KMS-11 (cell line): ENCODE data around the gene KAZALD1.
A peak's percentile ranks its signal among the peaks of the same experiment; 100 is the strongest.

Experiments
- H2AFZ ChIP-seq: fragments of 200-600 bp; sonication (generic); 2 replicates; pipeline ENCODE4 v1.6.1; 2016; ENCODE audit warnings: antibody characterized with exemption, mixed run types, low read depth
- H3K27ac ChIP-seq: fragments of 200-600 bp; sonication (generic); 2 replicates; pipeline ENCODE4 v1.6.1; 2016; ENCODE audit warnings: mild to moderate bottlenecking, mixed run types
- H3K27me3 ChIP-seq: fragments of 200-600 bp; sonication (generic); 2 replicates; pipeline ENCODE4 v1.6.1; 2017; ENCODE audit warnings: mild to moderate bottlenecking, low read depth, mixed run types, moderate library complexity; ENCODE audit not compliant: insufficient read depth
- H3K36me3 ChIP-seq: fragments of 200-600 bp; sonication (generic); 2 replicates; pipeline ENCODE4 v1.6.1; 2017; ENCODE audit warnings: mild to moderate bottlenecking, mixed run types; ENCODE audit not compliant: insufficient read depth
- H3K4me1 ChIP-seq: fragments of 200-600 bp; sonication (generic); 2 replicates; pipeline ENCODE4 v1.6.1; 2016; ENCODE audit warnings: mild to moderate bottlenecking, low read depth, mixed run types; ENCODE audit not compliant: poor library complexity, severe bottlenecking
- H3K4me2 ChIP-seq: fragments of 200-600 bp; sonication (generic); 2 replicates; pipeline ENCODE4 v1.7.0; 2016; ENCODE audit warnings: mild to moderate bottlenecking, mixed run types
- H3K4me3 ChIP-seq: fragments of 200-600 bp; sonication (generic); IDR thresholded peaks from 2 replicates; pipeline ENCODE4 v1.6.1; 2017; ENCODE audit warnings: low read depth, low read length, mixed read lengths; ENCODE audit not compliant: insufficient read depth
- H3K79me2 ChIP-seq: fragments of 200-600 bp; sonication (generic); 2 replicates; pipeline ENCODE4 v1.6.1; 2016; ENCODE audit warnings: low read depth, mixed run types; ENCODE audit not compliant: insufficient read depth
- H3K9ac ChIP-seq: fragments of 200-600 bp; sonication (generic); 2 replicates; pipeline ENCODE4 v1.6.1; 2016; ENCODE audit warnings: mild to moderate bottlenecking, mixed run types
- H4K20me1 ChIP-seq: fragments of 200-600 bp; sonication (generic); 2 replicates; pipeline ENCODE4 v1.6.1; 2016; ENCODE audit warnings: mild to moderate bottlenecking, mixed run types; ENCODE audit not compliant: insufficient read depth
- TF ChIP-seq, protein P1 (sequence below): fragments of 200-600 bp; sonication (generic); conservative IDR thresholded peaks from 2 replicates; pipeline ENCODE4 v1.6.1; 2017; ENCODE audit warnings: low read depth, mild to moderate bottlenecking, antibody characterized with exemption, low read length, moderate library complexity, mixed read lengths

The KAZALD1 gene

DNA sequence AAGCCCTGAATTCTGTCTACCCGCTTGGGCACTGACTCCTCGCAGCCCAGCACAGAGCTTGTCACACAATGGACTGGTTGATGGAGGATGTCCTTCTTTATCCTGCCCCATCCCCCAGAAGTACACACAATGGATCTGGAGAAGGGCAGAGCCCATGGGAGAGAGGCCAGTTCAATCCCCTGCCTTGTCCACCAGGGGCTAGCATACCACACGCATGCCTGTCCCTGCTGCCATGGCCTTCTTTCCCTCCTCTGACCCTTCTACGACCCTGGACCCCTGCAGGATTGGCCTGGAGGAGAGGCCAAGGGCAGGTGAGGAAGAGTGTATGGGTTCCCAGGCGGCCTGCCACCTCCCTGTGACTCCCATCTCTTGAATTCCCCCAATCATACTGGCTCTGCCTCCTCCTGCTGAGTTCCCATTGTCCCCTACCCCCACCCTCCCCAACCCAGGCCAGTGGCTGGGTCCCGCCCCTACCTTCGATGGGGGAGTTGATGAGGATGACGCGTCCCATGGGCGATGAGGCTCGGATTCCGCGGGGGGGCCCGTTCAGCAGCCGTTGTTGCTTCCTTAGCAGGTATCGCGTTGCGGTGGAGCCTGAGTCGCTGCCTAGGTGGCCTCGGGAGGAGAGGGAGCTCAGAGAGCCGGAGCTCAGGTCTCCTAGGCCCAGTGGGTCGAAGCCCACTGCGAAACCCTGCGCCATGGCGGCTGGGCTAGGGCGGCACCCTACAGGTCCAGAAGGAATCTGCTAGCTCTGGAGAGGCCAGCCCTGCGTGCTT is 32.1 kb upstream of the KAZALD1 start:
- no peak overlapping the region for H3K9ac ChIP-seq
- no peaks in the 10 kb centered on the region for H3K4me1 ChIP-seq
- H3K27me3 ChIP-seq: peaks cover 20% of the 10 kb centered on the region; the same call in 1 of the 2 replicates

DNA sequence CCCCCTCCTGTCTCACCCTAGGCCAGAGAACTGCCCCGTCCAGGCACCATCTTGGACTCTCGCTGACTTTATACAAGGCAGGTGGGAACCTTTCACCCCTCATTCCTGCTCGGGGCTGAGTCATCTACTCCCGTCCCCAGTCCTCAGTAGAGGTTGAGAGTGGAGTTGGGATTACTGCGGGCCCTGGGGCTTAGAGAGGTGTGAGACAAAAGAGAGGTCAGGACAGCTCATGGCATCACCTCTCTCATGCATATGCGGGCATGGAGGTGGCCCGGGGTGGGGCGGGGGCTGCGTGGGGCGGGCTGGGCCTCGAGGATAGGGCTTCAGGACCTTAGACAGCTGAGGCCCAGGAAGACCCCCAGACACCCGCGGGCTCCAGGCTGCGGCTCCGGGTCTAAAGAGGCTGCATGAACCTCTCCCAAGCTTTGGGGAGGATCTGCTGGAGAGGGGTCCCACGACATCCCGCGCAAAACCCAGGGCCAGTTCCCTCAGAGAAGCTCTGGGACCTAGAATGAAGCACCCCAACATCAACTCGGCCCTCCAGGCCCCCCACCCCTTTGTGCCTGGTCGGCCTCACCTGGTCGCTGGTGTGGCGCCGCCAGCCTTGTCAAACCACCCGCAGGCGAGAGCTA is 31.2 kb upstream of the KAZALD1 start:
- Histone ChIP-seq H3K4me3 (no peak overlapping the region), H3K4me1 (no peaks in the 10 kb centered on the region), H3K79me2 (no peaks in the 10 kb centered on the region), H2AFZ (peak overlapping the region; percentile 92), H3K4me2 (peak overlapping the region; percentile 95), H4K20me1 (no peaks in the 10 kb centered on the region), H3K36me3 (no peaks in the 10 kb centered on the region), H3K9ac (no peak overlapping the region), H3K27ac (no peak overlapping the region), H3K27me3 (peaks cover 20% of the 10 kb centered on the region; the same call in 1 of the 2 replicates)
- TF ChIP-seq, protein P1, sequence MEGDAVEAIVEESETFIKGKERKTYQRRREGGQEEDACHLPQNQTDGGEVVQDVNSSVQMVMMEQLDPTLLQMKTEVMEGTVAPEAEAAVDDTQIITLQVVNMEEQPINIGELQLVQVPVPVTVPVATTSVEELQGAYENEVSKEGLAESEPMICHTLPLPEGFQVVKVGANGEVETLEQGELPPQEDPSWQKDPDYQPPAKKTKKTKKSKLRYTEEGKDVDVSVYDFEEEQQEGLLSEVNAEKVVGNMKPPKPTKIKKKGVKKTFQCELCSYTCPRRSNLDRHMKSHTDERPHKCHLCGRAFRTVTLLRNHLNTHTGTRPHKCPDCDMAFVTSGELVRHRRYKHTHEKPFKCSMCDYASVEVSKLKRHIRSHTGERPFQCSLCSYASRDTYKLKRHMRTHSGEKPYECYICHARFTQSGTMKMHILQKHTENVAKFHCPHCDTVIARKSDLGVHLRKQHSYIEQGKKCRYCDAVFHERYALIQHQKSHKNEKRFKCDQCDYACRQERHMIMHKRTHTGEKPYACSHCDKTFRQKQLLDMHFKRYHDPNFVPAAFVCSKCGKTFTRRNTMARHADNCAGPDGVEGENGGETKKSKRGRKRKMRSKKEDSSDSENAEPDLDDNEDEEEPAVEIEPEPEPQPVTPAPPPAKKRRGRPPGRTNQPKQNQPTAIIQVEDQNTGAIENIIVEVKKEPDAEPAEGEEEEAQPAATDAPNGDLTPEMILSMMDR: no peak

More for the DNA sequence above, 32.1 kb upstream of the KAZALD1 start:
- no peak overlapping the region for H3K4me2 ChIP-seq
- no peaks in the 10 kb centered on the region for H3K79me2 ChIP-seq
- no peaks in the 10 kb centered on the region for H4K20me1 ChIP-seq
- no peak overlapping the region for H3K4me3 ChIP-seq
- no peaks in the 10 kb centered on the region for H3K36me3 ChIP-seq
- H2AFZ ChIP-seq: no peak overlapping the region
- TF ChIP-seq, protein P1: no peak
- no peak overlapping the region for H3K27ac ChIP-seq

DNA sequence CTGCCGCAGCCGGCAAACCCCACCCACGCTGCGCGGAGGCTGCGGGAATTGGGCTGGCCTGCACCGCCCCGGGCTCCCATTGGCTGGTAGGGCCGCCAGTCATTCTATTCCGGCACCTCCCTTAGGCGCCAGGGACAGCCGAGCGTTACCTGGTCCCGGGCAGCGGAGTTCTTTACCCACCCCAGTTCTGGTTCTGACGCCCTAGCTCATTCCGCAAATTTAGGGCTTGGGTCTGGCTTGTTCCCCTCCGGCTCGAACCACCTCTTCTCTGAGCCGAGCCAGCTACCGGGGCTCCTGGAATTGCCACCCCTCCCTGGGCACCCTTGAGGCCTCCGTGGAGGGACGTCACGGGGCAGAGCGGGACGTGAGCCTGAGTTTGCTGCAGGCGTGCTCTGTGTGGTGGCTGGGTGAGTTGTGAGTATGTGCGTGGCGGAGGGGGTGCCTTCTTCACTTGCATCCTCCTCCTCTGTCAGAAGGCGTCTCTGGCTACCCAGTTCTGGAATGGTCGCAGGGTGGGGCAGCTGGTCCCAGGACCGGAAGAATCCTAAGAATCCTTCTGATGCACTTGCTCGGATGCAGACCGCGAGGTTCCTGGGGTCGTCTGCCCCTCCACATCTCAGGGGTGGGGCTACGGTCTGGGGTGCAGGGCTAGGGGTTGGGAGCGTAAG is 30.5 kb upstream of the KAZALD1 start, which contains the start of the genes PDZD7 and SFXN3:
Gene PDZD7 (minus strand): TSS at position 2 of the 668 bp plus-strand sequence. CDS start 910 bp downstream, outside the sequence.
Gene SFXN3 (plus strand): TSS at position 107 of the 668 bp plus-strand sequence. CDS start 3,461 bp downstream, outside the sequence.
- Histone ChIP-seq H3K9ac (no peak within 1 kb of the TSS; the same call in 1 of the 2 replicates), H3K36me3 (no peaks in the 10 kb centered on the region), H3K4me3 (no peak within 1 kb of the TSS), H3K27me3 (peaks cover 22% of the 10 kb centered on the region; the same call in 1 of the 2 replicates), H4K20me1 (no peaks in the 10 kb centered on the region), H3K4me1 (no peaks in the 10 kb centered on the region), H3K27ac (no peak within 1 kb of the TSS), H3K79me2 (no peaks in the 10 kb centered on the region), H3K4me2 (peak within 1 kb of the TSS; percentile 95), H2AFZ (peak within 1 kb of the TSS; percentile 92)
- TF ChIP-seq, protein P1: no peak

DNA sequence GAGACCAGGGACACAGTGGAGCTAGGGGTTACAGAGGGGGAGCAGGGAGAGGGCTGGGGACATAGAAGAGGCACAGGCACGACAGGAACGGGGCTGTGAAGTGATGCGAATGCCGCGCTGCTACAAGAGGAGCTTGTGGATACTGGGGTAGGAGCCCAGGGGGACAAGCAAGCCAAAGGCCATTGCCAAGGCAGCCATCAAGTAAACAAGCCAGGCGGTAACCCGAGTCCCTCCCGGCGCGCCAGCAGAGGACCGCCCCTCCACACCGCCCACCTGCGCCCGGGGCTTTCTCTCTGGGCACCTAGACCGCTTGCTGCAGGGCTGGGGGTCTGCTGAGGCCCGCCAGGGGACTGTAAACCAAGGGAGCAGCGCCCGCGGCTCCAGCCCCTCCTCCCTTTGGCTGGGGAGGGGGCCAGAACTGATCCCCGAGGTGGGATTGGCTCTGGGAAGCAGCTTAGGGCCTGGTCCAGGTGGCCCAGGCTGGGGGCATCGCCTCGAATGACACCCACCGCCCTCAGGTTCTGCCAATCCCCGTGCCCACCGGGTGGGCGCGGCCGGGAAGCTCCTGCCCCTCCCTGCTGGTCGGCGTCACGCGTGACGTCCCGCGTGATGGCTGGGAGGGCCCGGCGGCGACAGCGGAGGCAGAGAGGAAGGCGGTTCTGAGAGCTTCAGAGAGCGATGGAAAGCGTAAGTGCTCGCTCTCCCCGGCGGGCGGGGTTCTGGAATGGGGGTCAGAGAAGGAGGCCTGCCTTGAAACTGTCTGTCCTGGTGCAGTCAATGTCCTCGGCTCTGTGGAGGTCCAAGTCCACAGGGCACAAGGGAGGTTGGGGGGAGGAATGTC is 29.8 kb upstream of the KAZALD1 start:
- Histone ChIP-seq H3K36me3 (no peaks in the 10 kb centered on the region), H3K79me2 (no peaks in the 10 kb centered on the region), H2AFZ (peak overlapping the region; percentile 92; the same call in 1 of the 2 replicates), H3K27me3 (peaks cover 22% of the 10 kb centered on the region; the same call in 1 of the 2 replicates), H3K4me1 (no peaks in the 10 kb centered on the region), H4K20me1 (no peaks in the 10 kb centered on the region), H3K4me2 (peak overlapping the region; percentile 95), H3K4me3 (no peak overlapping the region), H3K9ac (no peak overlapping the region), H3K27ac (no peak overlapping the region)
- TF ChIP-seq, protein P1: no peak
